ENCODE data around the gene GSTM3.

- TF ChIP-seq, protein P1, sequence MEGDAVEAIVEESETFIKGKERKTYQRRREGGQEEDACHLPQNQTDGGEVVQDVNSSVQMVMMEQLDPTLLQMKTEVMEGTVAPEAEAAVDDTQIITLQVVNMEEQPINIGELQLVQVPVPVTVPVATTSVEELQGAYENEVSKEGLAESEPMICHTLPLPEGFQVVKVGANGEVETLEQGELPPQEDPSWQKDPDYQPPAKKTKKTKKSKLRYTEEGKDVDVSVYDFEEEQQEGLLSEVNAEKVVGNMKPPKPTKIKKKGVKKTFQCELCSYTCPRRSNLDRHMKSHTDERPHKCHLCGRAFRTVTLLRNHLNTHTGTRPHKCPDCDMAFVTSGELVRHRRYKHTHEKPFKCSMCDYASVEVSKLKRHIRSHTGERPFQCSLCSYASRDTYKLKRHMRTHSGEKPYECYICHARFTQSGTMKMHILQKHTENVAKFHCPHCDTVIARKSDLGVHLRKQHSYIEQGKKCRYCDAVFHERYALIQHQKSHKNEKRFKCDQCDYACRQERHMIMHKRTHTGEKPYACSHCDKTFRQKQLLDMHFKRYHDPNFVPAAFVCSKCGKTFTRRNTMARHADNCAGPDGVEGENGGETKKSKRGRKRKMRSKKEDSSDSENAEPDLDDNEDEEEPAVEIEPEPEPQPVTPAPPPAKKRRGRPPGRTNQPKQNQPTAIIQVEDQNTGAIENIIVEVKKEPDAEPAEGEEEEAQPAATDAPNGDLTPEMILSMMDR (IDR thresholded peaks at IDR 0.05): no peak
- TF ChIP-seq POLR2A (IDR thresholded peaks at IDR 0.05): no peak
Measured at GRCh38 chr1:109765483-109765815, 24.6 kb upstream of the GSTM3 start.
